Fibroblast of lung (primary cell): ENCODE results near the gene PUS10. TPM values are rescaled to one million over a fixed set of nuclear protein-coding genes. Genes with fewer than 3 reads are reported as not detected.

Experiments used
- DNase-seq, 2 donors: peaks; one replicate each; pipeline versions ENCODE4 v3.0.0 to v3.0.0-alpha.2; 2010; ENCODE audit warnings: low read depth in 2 of 2
- H2AFZ ChIP-seq: 2 replicates; pipeline ENCODE4 v1.5.1; 2012; ENCODE audit warnings: low read length, control low read depth, inconsistent platforms
- H3K27ac ChIP-seq: 2 replicates; pipeline ENCODE4 v1.5.1; 2011; ENCODE audit warnings: low read length, control low read depth; ENCODE audit not compliant: insufficient read depth
- H3K27me3 ChIP-seq: 2 replicates; pipeline ENCODE4 v1.5.1; 2011; ENCODE audit warnings: mild to moderate bottlenecking, low read length; ENCODE audit not compliant: control insufficient read depth, insufficient read depth
- H3K36me3 ChIP-seq: 2 replicates; pipeline ENCODE4 v1.5.1; 2011; ENCODE audit warnings: low read length; ENCODE audit not compliant: control insufficient read depth, insufficient read depth
- H3K4me1 ChIP-seq: 2 replicates; pipeline ENCODE4 v1.5.1; 2011; ENCODE audit warnings: low read length; ENCODE audit not compliant: control insufficient read depth, insufficient read depth; ENCODE audit errors: extremely low read depth
- H3K4me2 ChIP-seq: 2 replicates; pipeline ENCODE4 v1.5.1; 2011; ENCODE audit warnings: low read length, control low read depth; ENCODE audit not compliant: insufficient read depth; ENCODE audit errors: extremely low read depth
- H3K4me3 ChIP-seq, 4 experiments: fragments of 200-600 bp in 1 of 4; sonication (generic) in 1 of 4; replicated peaks in 1 of 4; 2 replicates each; pipeline ENCODE4 v1.5.1; 2011 to 2016; ENCODE audit warnings: low read length in 4 of 4, low read depth in 3 of 4, mild to moderate bottlenecking in 3 of 4, control low read depth in 2 of 4, inconsistent platforms in 1 of 4, mixed read lengths in 1 of 4; ENCODE audit not compliant: insufficient read depth in 1 of 4; ENCODE audit errors: control extremely low read depth in 1 of 4
- H3K79me2 ChIP-seq: 2 replicates; pipeline ENCODE4 v1.5.1; 2012; ENCODE audit warnings: mild to moderate bottlenecking, low read length, inconsistent platforms; ENCODE audit not compliant: control insufficient read depth, insufficient read depth
- H3K9ac ChIP-seq: 2 replicates; pipeline ENCODE4 v1.5.1; 2011; ENCODE audit warnings: mild to moderate bottlenecking, low read length, control low read depth; ENCODE audit not compliant: insufficient read depth
- H3K9me3 ChIP-seq: 2 replicates; pipeline ENCODE4 v1.5.1; 2012; ENCODE audit warnings: low read depth, low read length; ENCODE audit not compliant: control insufficient read depth, insufficient read depth
- H4K20me1 ChIP-seq: 2 replicates; pipeline ENCODE4 v1.5.1; 2011; ENCODE audit warnings: low read length; ENCODE audit not compliant: control insufficient read depth, insufficient read depth; ENCODE audit errors: extremely low read depth
- EZH2 ChIP-seq: IDR thresholded peaks from 2 replicates; pipeline ENCODE4 v1.5.1; 2012; ENCODE audit warnings: low read length, control low read depth, mild to moderate bottlenecking; ENCODE audit errors: missing control alignments
- polyA plus RNA-seq, 2 donors: library from polyadenylated mRNA; depleted of rRNA in 1 of 2; stranded (reverse) in 1 of 2; unstranded in 1 of 2; fragments of >200 nt; gene quantifications; 2 replicates each; pipeline ENCODE4 v1.2.1, GENCODE V29; 2011 to 2012; ENCODE audit warnings: missing spikeins in 1 of 2
- total RNA-seq: library from RNA; depleted of rRNA; stranded (reverse); fragments of >200 nt; gene quantifications from 2 replicates; pipeline ENCODE4 v1.2.1, GENCODE V29; 2014
- TF ChIP-seq, protein P1 (sequence below), 2 donors: IDR thresholded peaks in 1 of 2; conservative IDR thresholded peaks in 1 of 2; 1 replicate in 1 of 2; 2 replicates in 1 of 2; pipeline ENCODE4 v1.5.1; 2011 to 2012; ENCODE audit warnings: low read length in 2 of 2, control low read depth in 1 of 2, inconsistent platforms in 1 of 2, low read depth in 1 of 2, mild to moderate bottlenecking in 1 of 2

Gene PUS10
- total and polyA plus RNA-seq, 2 donors (not counting 1 experiment from before 2014, with no cell fraction given): 6.0 to 9.2 TPM

DNA sequence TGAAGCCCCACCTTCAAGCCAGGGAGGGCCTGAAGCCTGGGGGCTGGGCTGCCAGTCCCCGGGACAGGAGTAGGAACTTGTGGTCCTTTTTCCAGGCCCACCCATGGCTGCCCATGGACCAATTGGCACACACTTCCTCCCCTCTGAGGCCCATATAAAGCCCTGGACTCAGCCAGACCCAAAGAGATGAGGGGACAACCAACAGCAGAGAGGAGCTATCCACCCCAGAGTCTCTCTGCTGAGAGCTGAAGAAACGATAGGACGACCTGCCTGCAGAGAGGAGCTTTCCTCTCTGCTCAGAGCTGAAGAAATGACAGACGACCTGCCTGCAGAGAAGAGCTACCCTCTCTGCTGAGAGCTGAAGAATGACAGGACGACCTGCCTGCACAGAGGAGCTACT, 44.4 kb downstream of the PUS10 start:
- no peak overlapping the region for H3K4me3 ChIP-seq
- no peaks in the 10 kb centered on the region for H3K4me1 ChIP-seq
- H3K4me2 ChIP-seq: no peak overlapping the region
- TF ChIP-seq EZH2: no peak
- TF ChIP-seq, protein P1, sequence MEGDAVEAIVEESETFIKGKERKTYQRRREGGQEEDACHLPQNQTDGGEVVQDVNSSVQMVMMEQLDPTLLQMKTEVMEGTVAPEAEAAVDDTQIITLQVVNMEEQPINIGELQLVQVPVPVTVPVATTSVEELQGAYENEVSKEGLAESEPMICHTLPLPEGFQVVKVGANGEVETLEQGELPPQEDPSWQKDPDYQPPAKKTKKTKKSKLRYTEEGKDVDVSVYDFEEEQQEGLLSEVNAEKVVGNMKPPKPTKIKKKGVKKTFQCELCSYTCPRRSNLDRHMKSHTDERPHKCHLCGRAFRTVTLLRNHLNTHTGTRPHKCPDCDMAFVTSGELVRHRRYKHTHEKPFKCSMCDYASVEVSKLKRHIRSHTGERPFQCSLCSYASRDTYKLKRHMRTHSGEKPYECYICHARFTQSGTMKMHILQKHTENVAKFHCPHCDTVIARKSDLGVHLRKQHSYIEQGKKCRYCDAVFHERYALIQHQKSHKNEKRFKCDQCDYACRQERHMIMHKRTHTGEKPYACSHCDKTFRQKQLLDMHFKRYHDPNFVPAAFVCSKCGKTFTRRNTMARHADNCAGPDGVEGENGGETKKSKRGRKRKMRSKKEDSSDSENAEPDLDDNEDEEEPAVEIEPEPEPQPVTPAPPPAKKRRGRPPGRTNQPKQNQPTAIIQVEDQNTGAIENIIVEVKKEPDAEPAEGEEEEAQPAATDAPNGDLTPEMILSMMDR (conservative IDR thresholded peaks at IDR 0.05 in 1 of 2, IDR thresholded peaks at IDR 0.05 in 1 of 2; ENCODE audit: low read depth in 1 of 2, low read length in 2 of 2): no peak
- DNase-seq: no peak
- no peak overlapping the region for H3K9ac ChIP-seq
- H4K20me1 ChIP-seq: no peaks in the 10 kb centered on the region
- no peaks in the 10 kb centered on the region for H3K36me3 ChIP-seq
- no peaks in the 10 kb centered on the region for H3K79me2 ChIP-seq
- H3K27ac ChIP-seq: no peak overlapping the region
- no peaks in the 10 kb centered on the region for H3K27me3 ChIP-seq
- no peaks in the 10 kb centered on the region for H3K9me3 ChIP-seq
- H2AFZ ChIP-seq: no peak overlapping the region

- Histone ChIP-seq H3K4me1 (no peaks in the 10 kb centered on the region), H3K9me3 (no peaks in the 10 kb centered on the region), H3K27ac (no peak overlapping the region), H3K27me3 (no peaks in the 10 kb centered on the region), H3K4me2 (no peak overlapping the region), H4K20me1 (no peaks in the 10 kb centered on the region), H3K79me2 (no peaks in the 10 kb centered on the region), H3K4me3 (no peak overlapping the region), H2AFZ (no peak overlapping the region), H3K9ac (no peak overlapping the region), H3K36me3 (no peaks in the 10 kb centered on the region)
- no peak for DNase-seq
- TF ChIP-seq, protein P1 (conservative IDR thresholded peaks at IDR 0.05 in 1 of 2, IDR thresholded peaks at IDR 0.05 in 1 of 2; ENCODE audit: low read depth in 1 of 2, low read length in 2 of 2): no peak
- TF ChIP-seq EZH2: no peak
Observed at GRCh38 chr2:60972889-60973656, 45.0 kb downstream of the PUS10 start.

- H3K4me2 ChIP-seq: no peak overlapping the region
- H3K27me3 ChIP-seq: no peaks in the 10 kb centered on the region
- no peaks in the 10 kb centered on the region for H3K79me2 ChIP-seq
- no peaks in the 10 kb centered on the region for H3K4me1 ChIP-seq
- no peak overlapping the region for H3K4me3 ChIP-seq
- H2AFZ ChIP-seq: no peak overlapping the region
- H3K27ac ChIP-seq: no peak overlapping the region
- H3K9me3 ChIP-seq: no peaks in the 10 kb centered on the region
- H4K20me1 ChIP-seq: no peaks in the 10 kb centered on the region
- DNase-seq: no peak
- H3K36me3 ChIP-seq: no peaks in the 10 kb centered on the region
- H3K9ac ChIP-seq: no peak overlapping the region
- TF ChIP-seq, protein P1 (conservative IDR thresholded peaks at IDR 0.05 in 1 of 2, IDR thresholded peaks at IDR 0.05 in 1 of 2; ENCODE audit: low read depth in 1 of 2, low read length in 2 of 2): no peak
- TF ChIP-seq EZH2: no peak
Observed at GRCh38 chr2:60966507-60967405, 51.3 kb downstream of the PUS10 start.
